CD4-positive, alpha-beta T cell (primary cell): ENCODE measurements around the gene SCN4A. TPM values are rescaled to one million over a fixed set of nuclear protein-coding genes. Genes with fewer than 3 reads are reported as not detected.
"Not testable (repeated sequence)": the region's sequence is repeated elsewhere in the genome, so short reads cannot be mapped to it uniquely, and the experiment has no call there.

Experiments
- ATAC-seq: fragments of 200-7000 bp; cut with Tn5 transposase; one replicate; pipeline ENCODE4 v1.10.0; 2022; ENCODE audit warnings: mild to moderate bottlenecking; ENCODE audit not compliant: poor library complexity
- CTCF ChIA-PET: fragments of 350-600 bp; sonication (Branson Sonifier 250); formaldehyde crosslinking; loops from one replicate; lab custom pipeline; 2021; ENCODE audit warnings: antibody characterized with exemption, inconsistent platforms; lab: Charles Lee
- POLR2A ChIA-PET: fragments of 350-600 bp; sonication (Branson Sonifier 250); formaldehyde crosslinking; loops from one replicate; lab custom pipeline; 2021; ENCODE audit warnings: antibody characterized with exemption, inconsistent platforms; lab: Charles Lee
- DNase-seq, 14 experiments: peaks; one replicate each; pipeline ENCODE4 v3.0.0-alpha.2; 2013 to 2020; ENCODE audit warnings: mixed read lengths in 2 of 14
- H3K27ac ChIP-seq, 2 donors: one replicate each; pipeline versions ENCODE4 v1.5.1 to v1.7.0; 2013; ENCODE audit warnings: low read length in 2 of 2, low read depth in 1 of 2, mild to moderate bottlenecking in 1 of 2
- H3K27me3 ChIP-seq, 2 experiments: 1 replicate in 1 of 2; 2 replicates in 1 of 2; pipeline versions ENCODE4 v1.6.1 to v1.7.0; 2013; ENCODE audit warnings: low read length in 2 of 2, control low read depth in 1 of 2, mild to moderate bottlenecking in 1 of 2, moderate library complexity in 1 of 2; ENCODE audit not compliant: insufficient read depth in 2 of 2, control insufficient read depth in 1 of 2
- H3K36me3 ChIP-seq: one replicate; pipeline ENCODE4 v1.6.1; 2013; ENCODE audit warnings: low read length, control low read depth; ENCODE audit not compliant: insufficient read depth
- H3K4me1 ChIP-seq: one replicate; pipeline ENCODE4 v1.6.1; 2013; ENCODE audit warnings: low read length, control low read depth; ENCODE audit not compliant: insufficient read depth
- H3K4me3 ChIP-seq: one replicate; pipeline ENCODE4 v1.5.1; 2013; ENCODE audit warnings: mild to moderate bottlenecking, low read length, moderate library complexity
- H3K9me3 ChIP-seq, 2 experiments: 1 replicate in 1 of 2; 2 replicates in 1 of 2; pipeline versions ENCODE4 v1.6.1 to v1.7.0; 2013; ENCODE audit warnings: low read length in 2 of 2, mild to moderate bottlenecking in 2 of 2, control low read depth in 1 of 2, moderate library complexity in 1 of 2; ENCODE audit not compliant: control insufficient read depth in 1 of 2, insufficient read depth in 1 of 2
- H3K27ac Mint-ChIP-seq: one replicate; pipeline ENCODE4 v1.8.0; 2020; ENCODE audit warnings: mixed read lengths
- H3K27me3 Mint-ChIP-seq: one replicate; pipeline ENCODE4 v1.8.0; 2021; ENCODE audit warnings: mixed read lengths
- H3K36me3 Mint-ChIP-seq: one replicate; pipeline ENCODE4 v1.8.0; 2021; ENCODE audit warnings: low read depth, mixed read lengths
- H3K4me1 Mint-ChIP-seq: one replicate; pipeline ENCODE4 v1.8.0; 2021; ENCODE audit warnings: low read depth, mixed read lengths
- H3K4me3 Mint-ChIP-seq: one replicate; pipeline ENCODE4 v1.8.0; 2020; ENCODE audit warnings: mild to moderate bottlenecking, mixed read lengths
- H3K9me3 Mint-ChIP-seq: one replicate; pipeline ENCODE4 v1.8.0; 2020; ENCODE audit warnings: mixed read lengths
- CTCF ChIP-seq: fragments of 200-600 bp; IDR thresholded peaks from one replicate; pipeline ENCODE4 v1.8.0; 2022; ENCODE audit warnings: antibody characterized with exemption, mild to moderate bottlenecking
- intact Hi-C, 2 experiments: fragments of 100-400 bp; cut with DNase I in 1 of 2; cut with micrococcal nuclease in 1 of 2; formaldehyde crosslinking; loops; one replicate each; pipeline versions ENCODE4 v1.15.1 to v1.9.0; 2023 to 2025; cut with DNase I, micrococcal nuclease
- total RNA-seq, 174 experiments: library from RNA in 2 of 174; stranded (reverse) in 2 of 174; gene quantifications; one replicate each; pipeline ENCODE4 v1.2.3 and lab custom pipeline; 2021 to 2026

The SCN4A gene
- total RNA-seq, 2 experiments from 2014 or later = 0.03 TPM; not detected in 1

- Histone ChIP-seq H3K27me3 (no peaks in the 10 kb centered on the region), H3K36me3 (no peaks in the 10 kb centered on the region), H3K4me1 (peaks cover 9% of the 10 kb centered on the region), H3K27ac (no peak overlapping the region), H3K4me3 (no peak overlapping the region), H3K9me3 (no peaks in the 10 kb centered on the region)
- Mint-ChIP-seq H3K36me3 (no peaks in the 10 kb centered on the region), H3K9me3 (no peaks in the 10 kb centered on the region), H3K4me3 (no peak overlapping the region), H3K4me1 (no peaks in the 10 kb centered on the region), H3K27ac (no peak overlapping the region), H3K27me3 (no peaks in the 10 kb centered on the region)
- POLR2A ChIA-PET = no interaction called here
- CTCF ChIA-PET = interaction anchor here (1.3 kb wide), 1 partner anchor 9 kb away, joined by 3 read pairs; no protein-coding TSS in a partner anchor
- intact Hi-C loops = loop anchor here in 1 of 2 experiments (2.0 to 5.0 kb wide), 2 partner anchors 225 to 372 kb away; no protein-coding TSS in a partner anchor
- DNase-seq (no peak), ATAC-seq (no peak)
- no peak for TF ChIP-seq CTCF
Measured at GRCh38 chr17:63910096-63910495, 62.6 kb downstream of the SCN4A start.

GRCh38 chr17:63909586-63909985 lies 63.1 kb downstream of the SCN4A start:
- H3K27me3 ChIP-seq, H3K4me3 ChIP-seq, CTCF ChIA-PET, H3K9me3 Mint-ChIP-seq, H3K27me3 Mint-ChIP-seq, H3K9me3 ChIP-seq, H3K4me1 ChIP-seq, H3K4me1 Mint-ChIP-seq, intact Hi-C loops, H3K4me3 Mint-ChIP-seq, H3K27ac ChIP-seq, H3K36me3 Mint-ChIP-seq, POLR2A ChIA-PET, H3K27ac Mint-ChIP-seq, DNase-seq, H3K36me3 ChIP-seq, ATAC-seq: not testable (repeated sequence)

GRCh38 chr17:63907161-63907778 lies 65.4 kb downstream of the SCN4A start:
- peak in 1 of 14 experiments; percentile 37 for DNase-seq
- H3K4me1 ChIP-seq, POLR2A ChIA-PET, intact Hi-C loops, H3K27ac Mint-ChIP-seq, H3K27me3 Mint-ChIP-seq, H3K36me3 ChIP-seq, H3K4me1 Mint-ChIP-seq, H3K4me3 ChIP-seq, H3K4me3 Mint-ChIP-seq, H3K27me3 ChIP-seq, ATAC-seq, H3K9me3 ChIP-seq, H3K36me3 Mint-ChIP-seq, H3K27ac ChIP-seq, H3K9me3 Mint-ChIP-seq: not testable (repeated sequence)
- CTCF ChIA-PET = interaction anchor here (1.7 kb wide), 1 partner anchor 12 kb away, joined by 5 read pairs; no protein-coding TSS in a partner anchor

GRCh38 chr17:63904796-63905195 lies 67.9 kb downstream of the SCN4A start:
- H3K4me3 ChIP-seq, H3K27ac ChIP-seq, H3K9me3 ChIP-seq, H3K36me3 ChIP-seq, H3K4me1 ChIP-seq, DNase-seq, H3K9me3 Mint-ChIP-seq, H3K4me3 Mint-ChIP-seq, ATAC-seq, H3K4me1 Mint-ChIP-seq, intact Hi-C loops, H3K36me3 Mint-ChIP-seq, H3K27me3 ChIP-seq, H3K27me3 Mint-ChIP-seq, H3K27ac Mint-ChIP-seq: not testable (repeated sequence)
- POLR2A ChIA-PET = interaction anchor here (1.3 kb wide), 1 partner anchor 241 kb away, joined by 4 read pairs; no protein-coding TSS in a partner anchor
- CTCF ChIA-PET = interaction anchor here (1.2 to 1.7 kb wide), 3 partner anchors 8 to 121 kb away, joined by 3 to 6 read pairs (median 5); no protein-coding TSS in a partner anchor
